ENCODE results near the gene MED13L.

MED13L gene

DNA sequence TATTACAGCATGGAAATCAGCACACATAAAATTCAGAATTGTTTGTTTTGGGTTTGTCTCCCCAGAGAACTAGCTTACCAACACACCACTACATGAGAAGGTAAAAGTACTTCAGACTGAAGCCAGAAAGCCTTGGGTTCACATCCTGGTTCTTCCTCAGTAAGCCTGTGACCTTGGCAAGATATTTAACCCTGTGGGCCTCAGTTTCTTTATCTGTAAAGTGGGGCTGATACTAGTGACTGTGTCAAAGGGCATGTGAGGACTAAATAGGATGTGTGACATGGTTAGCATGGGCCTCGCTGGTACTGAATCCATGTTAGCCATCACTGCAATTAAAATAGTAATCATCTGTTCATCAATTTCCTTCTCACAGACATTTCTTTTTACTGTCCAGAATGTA, 366.1 kb downstream of the MED13L start:
- no peak for FAIRE-seq
- DNase-seq (ENCODE audit: insufficient read length, low spot score) = no peak
- no peak for TF ChIP-seq CTCF (IDR thresholded peaks at IDR 0.05; ENCODE audit: insufficient read depth, missing control alignments)

GRCh38 chr12:115910057-115910456, 367.4 kb downstream of the MED13L start:
- FAIRE-seq = no peak
- DNase-seq (ENCODE audit: insufficient read length, low spot score) = no peak
- no peak for TF ChIP-seq CTCF (IDR thresholded peaks at IDR 0.05; ENCODE audit: insufficient read depth, missing control alignments)
